GM18526 (cell line): ENCODE results near the gene IFITM1.

Source experiments
- POLR2A ChIP-seq: IDR thresholded peaks from 3 replicates; pipeline ENCODE4 v1.6.1; 2011; ENCODE audit not compliant: insufficient read length; ENCODE audit errors: extremely low read depth

The IFITM1 gene

GRCh38 chr11:355581-356458 lies 42.0 kb downstream of the IFITM1 start:
- peak; percentile 68 for TF ChIP-seq POLR2A

GRCh38 chr11:356610-357009 lies 42.8 kb downstream of the IFITM1 start:
- TF ChIP-seq POLR2A = no peak

- no peak for TF ChIP-seq POLR2A
These were observed 43.7 kb downstream of the IFITM1 start for GRCh38 chr11:357582-357981.

GRCh38 chr11:358129-358800 lies 44.4 kb downstream of the IFITM1 start:
- no peak for TF ChIP-seq POLR2A

GRCh38 chr11:359181-359714 lies 45.4 kb downstream of the IFITM1 start:
- no peak for TF ChIP-seq POLR2A

GRCh38 chr11:360326-361280 lies 46.8 kb downstream of the IFITM1 start:
- no peak for TF ChIP-seq POLR2A

- TF ChIP-seq POLR2A = no peak
These were observed 49.0 kb downstream of the IFITM1 start for GRCh38 chr11:362642-363442.

- TF ChIP-seq POLR2A = no peak
These were observed 50.3 kb downstream of the IFITM1 start for GRCh38 chr11:363948-364761.
